PFSK-1 (cell line): ENCODE data around the gene TTYH3.

Experiments used
- FOXP2 ChIP-seq: optimal IDR thresholded peaks from 2 replicates; pipeline ENCODE3; 2011; ENCODE audit warnings: borderline replicate concordance, control low read depth, inconsistent platforms; ENCODE audit not compliant: insufficient read depth; ENCODE audit errors: extremely low read length, extremely low read depth
- POLR2AphosphoS5 ChIP-seq: IDR thresholded peaks from 2 replicates; pipeline ENCODE4 v1.6.1; 2012; ENCODE audit warnings: low read depth, mild to moderate bottlenecking, control low read depth, low read length, moderate library complexity
- REST ChIP-seq, 2 experiments: IDR thresholded peaks; 2 replicates each; pipeline versions ENCODE4 v1.6.1 to v1.8.0; 2011 to 2012; ENCODE audit warnings: low read depth in 2 of 2, low read length in 2 of 2, control low read depth in 1 of 2, inconsistent platforms in 1 of 2, mild to moderate bottlenecking in 1 of 2, moderate library complexity in 1 of 2; ENCODE audit not compliant: insufficient read depth in 1 of 2
- SIN3A ChIP-seq: IDR thresholded peaks from 2 replicates; pipeline ENCODE4 v1.6.1; 2012; ENCODE audit warnings: mild to moderate bottlenecking, low read length, moderate library complexity, borderline replicate concordance; ENCODE audit not compliant: insufficient read depth
- TAF1 ChIP-seq: IDR thresholded peaks from 2 replicates; pipeline ENCODE4 v1.6.1; 2012; ENCODE audit warnings: low read length, control low read depth, borderline replicate concordance; ENCODE audit not compliant: insufficient read depth

GRCh38 chr7:2666155-2666554 lies 34.4 kb downstream of the TTYH3 start:
- no peak for TF ChIP-seq TAF1
- TF ChIP-seq REST (IDR thresholded peaks at IDR 0.05; ENCODE audit: insufficient read depth in 1 of 2, low read depth in 2 of 2, low read length in 2 of 2): no peak
- no peak for TF ChIP-seq POLR2AphosphoS5
- no peak for TF ChIP-seq SIN3A
- TF ChIP-seq FOXP2: no peak
